GM20000 (cell line): Measurements from ENCODE around the gene BEND5.

ENCODE experiments used
- DNase-seq: peaks from one replicate; pipeline ENCODE4 v3.0.0; 2012; ENCODE audit warnings: low spot score
- TF ChIP-seq, protein P1 (sequence below): IDR thresholded peaks from 2 replicates; pipeline ENCODE4 v1.5.1; 2012; ENCODE audit warnings: mild to moderate bottlenecking, control low read depth; ENCODE audit errors: extremely low read depth, missing control alignments

Gene BEND5

DNA sequence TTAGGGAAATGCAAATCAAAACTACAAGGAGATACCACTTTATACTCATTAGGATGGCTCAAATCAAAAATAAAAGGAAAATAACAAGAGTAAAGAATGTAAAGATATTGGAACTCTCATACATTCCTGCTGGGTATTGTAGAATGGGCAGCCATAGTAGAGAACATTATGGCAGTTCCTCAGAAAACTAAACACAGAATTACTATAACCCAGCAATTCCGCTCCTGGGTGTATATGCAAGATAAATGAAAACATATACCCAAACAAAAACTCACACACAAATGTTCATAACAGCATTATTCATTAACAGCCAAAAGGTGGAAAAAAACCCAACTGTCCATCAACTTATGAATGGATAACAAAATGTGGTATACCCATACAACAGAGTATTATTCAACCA is 11.4 kb downstream of the BEND5 start:
- DNase-seq: no peak
- TF ChIP-seq, protein P1, sequence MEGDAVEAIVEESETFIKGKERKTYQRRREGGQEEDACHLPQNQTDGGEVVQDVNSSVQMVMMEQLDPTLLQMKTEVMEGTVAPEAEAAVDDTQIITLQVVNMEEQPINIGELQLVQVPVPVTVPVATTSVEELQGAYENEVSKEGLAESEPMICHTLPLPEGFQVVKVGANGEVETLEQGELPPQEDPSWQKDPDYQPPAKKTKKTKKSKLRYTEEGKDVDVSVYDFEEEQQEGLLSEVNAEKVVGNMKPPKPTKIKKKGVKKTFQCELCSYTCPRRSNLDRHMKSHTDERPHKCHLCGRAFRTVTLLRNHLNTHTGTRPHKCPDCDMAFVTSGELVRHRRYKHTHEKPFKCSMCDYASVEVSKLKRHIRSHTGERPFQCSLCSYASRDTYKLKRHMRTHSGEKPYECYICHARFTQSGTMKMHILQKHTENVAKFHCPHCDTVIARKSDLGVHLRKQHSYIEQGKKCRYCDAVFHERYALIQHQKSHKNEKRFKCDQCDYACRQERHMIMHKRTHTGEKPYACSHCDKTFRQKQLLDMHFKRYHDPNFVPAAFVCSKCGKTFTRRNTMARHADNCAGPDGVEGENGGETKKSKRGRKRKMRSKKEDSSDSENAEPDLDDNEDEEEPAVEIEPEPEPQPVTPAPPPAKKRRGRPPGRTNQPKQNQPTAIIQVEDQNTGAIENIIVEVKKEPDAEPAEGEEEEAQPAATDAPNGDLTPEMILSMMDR: no peak

DNA sequence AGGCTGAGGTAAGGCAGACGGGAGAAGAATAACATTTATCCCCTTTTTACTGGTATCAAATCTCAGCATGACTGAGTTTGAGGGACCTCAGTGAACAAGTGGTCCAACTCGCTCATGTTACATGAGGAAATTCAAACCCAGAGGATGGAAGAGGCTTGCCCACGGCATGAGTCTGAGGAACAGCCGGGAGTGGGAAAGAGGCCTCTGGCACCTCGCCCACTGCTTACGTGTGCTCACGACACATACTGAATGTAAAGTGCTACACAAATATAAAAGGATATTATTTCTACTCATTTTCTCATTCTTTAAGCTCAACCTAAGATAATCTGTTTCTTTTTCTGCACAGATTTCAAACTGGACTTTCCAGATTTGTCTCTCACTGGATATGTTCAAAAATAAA is 14.7 kb downstream of the BEND5 start:
- no peak for DNase-seq
- TF ChIP-seq, protein P1: no peak

DNA sequence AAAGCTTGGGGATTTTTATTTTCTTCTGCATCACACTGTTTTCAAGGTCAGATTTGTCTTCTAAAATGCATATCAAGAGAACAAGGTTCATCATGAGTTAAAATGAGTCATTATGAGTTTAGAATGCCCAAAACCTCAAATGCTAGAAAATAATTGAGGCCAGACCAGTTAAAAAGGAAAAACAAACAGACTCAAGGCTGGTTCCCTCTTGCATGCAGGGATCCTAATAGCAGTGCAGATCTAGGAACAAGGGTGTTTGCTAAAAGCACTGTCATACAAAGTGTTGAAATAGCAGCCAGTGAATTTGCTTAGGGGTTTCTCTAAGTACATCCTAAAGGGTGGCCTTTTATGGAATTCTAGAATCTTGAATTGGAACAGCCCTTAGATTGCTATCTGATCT is 15.3 kb downstream of the BEND5 start:
- TF ChIP-seq, protein P1: no peak
- no peak for DNase-seq

DNA sequence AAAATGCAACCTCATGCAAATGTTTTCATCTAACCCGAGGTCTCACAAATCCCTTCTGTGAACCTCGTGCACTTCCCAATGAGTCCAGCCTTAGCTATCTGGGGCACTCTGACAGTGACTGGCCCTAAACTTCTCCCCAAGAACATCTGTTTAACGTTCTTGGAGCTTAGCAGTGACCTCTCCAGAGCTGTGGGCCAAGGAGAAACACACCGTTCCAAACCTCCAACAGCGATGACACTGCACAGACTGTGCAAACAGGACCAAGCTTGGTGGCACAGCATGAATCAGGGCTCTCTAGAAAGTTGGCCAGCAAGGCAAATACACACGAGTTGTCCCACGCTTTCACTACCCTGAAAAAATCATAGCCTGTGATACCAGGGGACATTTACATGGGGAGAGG is 15.8 kb downstream of the BEND5 start:
- TF ChIP-seq, protein P1: no peak
- no peak for DNase-seq

DNA sequence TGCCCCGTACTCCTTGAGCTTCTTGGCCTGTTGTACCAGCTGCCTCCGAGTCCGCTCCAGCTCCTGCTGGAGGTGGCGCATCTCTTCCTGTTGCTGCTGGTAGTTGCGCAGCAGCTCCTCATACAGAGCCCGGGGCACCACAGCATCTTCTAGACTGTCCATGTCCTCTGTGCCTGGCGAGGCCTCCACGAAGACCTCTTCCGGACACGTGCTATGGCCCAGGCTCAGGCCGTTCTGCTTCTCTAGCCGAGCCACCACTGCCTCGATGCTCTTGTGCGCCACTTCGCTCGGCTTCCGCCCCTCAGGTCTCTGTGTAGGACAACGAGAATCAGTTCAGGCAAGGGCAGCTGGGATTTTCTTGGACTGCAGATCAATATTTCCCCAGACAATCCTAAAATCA is 17.7 kb downstream of the BEND5 start:
- DNase-seq: no peak
- TF ChIP-seq, protein P1: no peak

DNA sequence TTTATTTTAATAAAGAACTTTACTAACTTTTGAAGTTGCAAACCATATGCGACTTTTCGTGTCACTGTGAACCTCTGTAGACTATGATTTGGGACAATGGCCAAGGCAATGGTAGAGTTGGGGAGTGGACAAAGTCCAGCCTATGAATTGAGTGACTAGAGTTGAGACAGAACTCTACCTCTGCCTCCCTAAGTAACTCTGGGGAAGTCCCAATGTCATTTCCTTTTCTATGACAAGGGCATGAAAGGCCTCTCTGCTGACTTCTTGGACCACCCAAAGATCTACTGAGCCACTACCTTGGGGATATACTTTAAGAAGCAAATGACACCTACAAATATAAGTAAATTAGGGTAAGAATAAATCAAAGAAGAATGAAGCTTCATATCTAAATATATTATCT is 19.3 kb downstream of the BEND5 start:
- TF ChIP-seq, protein P1: no peak
- DNase-seq: no peak

DNA sequence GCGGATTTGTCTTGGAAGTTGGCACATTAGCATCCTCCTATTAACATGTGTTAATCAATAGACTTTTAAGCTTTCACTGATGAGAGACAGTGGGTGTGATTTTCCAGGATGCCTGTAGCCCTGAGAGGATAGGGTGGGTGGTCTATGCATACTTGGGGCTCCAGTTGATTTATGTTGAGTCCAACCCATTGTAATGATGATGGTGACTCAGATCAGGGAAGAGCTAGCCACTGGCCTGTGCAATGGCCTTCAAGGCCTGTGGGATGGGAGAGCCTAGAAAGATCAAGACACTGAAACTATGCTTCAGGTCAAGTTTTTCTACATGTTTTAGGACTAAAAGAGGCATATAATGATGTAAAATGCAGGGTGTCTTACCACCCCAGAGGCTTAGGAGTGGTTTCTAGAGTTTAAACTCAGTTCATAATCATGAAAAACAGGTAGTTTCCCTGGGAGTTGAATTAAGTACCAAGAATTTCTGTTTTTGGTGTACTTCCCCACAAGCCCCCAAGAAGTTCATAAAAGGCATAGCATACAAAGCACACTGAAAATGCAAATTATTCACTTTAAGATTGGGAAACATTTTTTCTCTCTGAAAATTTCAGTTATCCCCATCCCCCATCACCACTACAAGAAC is 19.9 kb downstream of the BEND5 start:
- TF ChIP-seq, protein P1: no peak
- DNase-seq: no peak
